ENCODE results near the gene CHI3L2.

CHI3L2 gene

GRCh38 chr1:111227434-111227833, at the start of gene CHI3L2:
Gene CHI3L2 (plus strand): TSS chr1:111227713. CDS start chr1:111227730, 17 bp downstream.
- DNase-seq, result no peak

- DNase-seq, result no peak
These were observed 47.5 kb upstream of the CHI3L2 start for GRCh38 chr1:111179968-111180533.

GRCh38 chr1:111182052-111182451, 45.5 kb upstream of the CHI3L2 start:
- no peak for DNase-seq

- no peak for DNase-seq
These were observed 44.0 kb upstream of the CHI3L2 start for GRCh38 chr1:111183308-111184069.

GRCh38 chr1:111184663-111185062, 42.9 kb upstream of the CHI3L2 start:
- DNase-seq, result no peak

GRCh38 chr1:111190931-111191451, 36.5 kb upstream of the CHI3L2 start:
- no peak for DNase-seq

GRCh38 chr1:111191496-111191895, 36.0 kb upstream of the CHI3L2 start:
- DNase-seq, result no peak

- no peak for DNase-seq
These were observed 35.4 kb upstream of the CHI3L2 start for GRCh38 chr1:111192074-111192473.

GRCh38 chr1:111192658-111193519, 34.6 kb upstream of the CHI3L2 start:
- DNase-seq, result no peak

GRCh38 chr1:111193712-111194480, 33.6 kb upstream of the CHI3L2 start:
- DNase-seq, result no peak

- DNase-seq, result no peak
These were observed 32.4 kb upstream of the CHI3L2 start for GRCh38 chr1:111195002-111195684.

- DNase-seq, result no peak
These were observed 31.3 kb upstream of the CHI3L2 start for GRCh38 chr1:111196213-111196612.

- no peak for DNase-seq
These were observed 29.8 kb upstream of the CHI3L2 start for GRCh38 chr1:111197598-111198284.

GRCh38 chr1:111198836-111199235, 28.7 kb upstream of the CHI3L2 start:
- no peak for DNase-seq

GRCh38 chr1:111199329-111199728, 28.2 kb upstream of the CHI3L2 start:
- DNase-seq, result no peak

- no peak for DNase-seq
These were observed 27.4 kb upstream of the CHI3L2 start, which contains the start of gene DENND2D for GRCh38 chr1:111199881-111200801. Gene DENND2D (minus strand): TSS chr1:111200646. CDS start chr1:111200459, 187 bp downstream.

GRCh38 chr1:111200802-111201161, 26.7 kb upstream of the CHI3L2 start:
- no peak for DNase-seq

GRCh38 chr1:111201275-111202090, 26.0 kb upstream of the CHI3L2 start:
- no peak for DNase-seq

- DNase-seq, result no peak
These were observed 25.2 kb upstream of the CHI3L2 start for GRCh38 chr1:111202366-111202706.

Data from right forelimb (tissue), 1 donor.